CMK (cell line): ENCODE data around the gene MYO16.
A peak's percentile ranks its signal among the peaks of the same experiment; 100 is the strongest.
"Not testable (repeated sequence)": the region's sequence is repeated elsewhere in the genome, so short reads cannot be mapped to it uniquely, and the experiment has no call there.

Experiments
- DNase-seq: peaks from one replicate; pipeline ENCODE4 v3.0.0-alpha.2; 2010; ENCODE audit warnings: low read depth

MYO16 gene

DNA sequence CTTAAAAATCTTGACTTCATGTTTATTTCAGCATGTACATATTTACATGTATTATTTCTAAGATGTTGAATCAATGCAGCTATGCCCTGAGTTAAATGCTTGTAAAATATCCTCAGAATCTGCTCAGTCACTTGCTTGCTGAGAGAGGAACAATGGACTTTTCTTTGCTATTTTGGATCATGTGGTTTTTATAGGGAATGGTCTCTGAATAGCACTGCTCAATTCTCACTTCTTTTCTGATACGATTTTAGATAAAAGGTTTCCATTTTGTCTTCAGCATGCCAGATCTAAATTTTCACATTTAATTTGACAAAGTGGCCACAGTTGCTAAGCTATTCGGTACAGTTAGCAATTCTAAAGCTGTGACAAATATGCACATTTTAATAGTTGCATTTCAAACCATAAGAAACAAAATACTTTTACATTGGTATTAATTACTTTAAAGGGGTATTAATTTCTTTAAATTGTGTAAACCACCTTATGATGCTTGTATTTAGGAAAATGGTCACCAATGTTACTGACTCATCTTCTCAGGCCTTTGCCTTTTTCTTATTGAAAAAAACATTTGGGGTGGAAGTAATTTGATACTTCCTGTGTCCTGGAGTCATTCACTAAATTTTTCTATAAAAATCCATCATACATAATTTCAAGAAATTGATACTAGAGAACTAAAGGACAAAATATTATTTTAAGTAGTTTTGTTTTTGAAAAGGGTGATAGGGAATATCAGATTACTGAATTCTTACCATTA, 113.5 kb downstream of the MYO16 start:
- DNase-seq = no peak

DNA sequence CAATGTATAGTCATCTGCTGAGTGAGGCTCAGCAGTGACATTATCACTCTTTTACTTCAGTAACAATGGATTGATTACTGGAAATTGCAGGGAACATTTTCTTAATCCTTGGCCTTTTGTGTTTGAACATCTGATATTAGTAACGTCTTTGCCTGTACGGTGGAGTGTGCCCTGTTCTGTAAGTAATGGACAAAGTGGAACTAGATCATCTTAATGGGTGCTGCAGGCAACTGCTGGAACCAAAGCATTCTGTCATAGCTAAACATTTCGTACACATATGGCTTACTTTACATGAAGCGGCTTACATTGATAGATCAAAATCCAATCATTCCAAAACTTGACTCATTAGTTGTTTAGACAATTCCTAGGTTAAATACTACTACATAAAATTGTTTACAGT, 114.1 kb downstream of the MYO16 start:
- DNase-seq = no peak

DNA sequence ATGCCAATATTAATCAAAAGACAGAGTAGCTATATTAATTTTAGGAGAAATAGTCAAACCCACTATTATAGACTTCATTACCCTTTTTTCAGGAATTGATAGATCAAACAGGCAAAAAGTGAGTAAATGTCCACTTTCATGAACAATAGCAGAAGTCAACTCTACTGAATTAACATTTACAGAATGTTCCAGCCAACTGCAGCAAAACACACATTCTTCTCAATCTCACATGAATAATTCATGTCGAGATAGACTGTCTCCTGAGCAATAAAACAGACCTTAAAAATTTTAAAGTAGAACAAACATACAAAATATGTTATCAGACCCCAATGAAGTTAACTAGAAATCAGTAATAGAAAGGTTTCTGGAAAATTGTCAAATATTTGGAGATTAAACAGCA, 118.4 kb downstream of the MYO16 start:
- no peak for DNase-seq

DNA sequence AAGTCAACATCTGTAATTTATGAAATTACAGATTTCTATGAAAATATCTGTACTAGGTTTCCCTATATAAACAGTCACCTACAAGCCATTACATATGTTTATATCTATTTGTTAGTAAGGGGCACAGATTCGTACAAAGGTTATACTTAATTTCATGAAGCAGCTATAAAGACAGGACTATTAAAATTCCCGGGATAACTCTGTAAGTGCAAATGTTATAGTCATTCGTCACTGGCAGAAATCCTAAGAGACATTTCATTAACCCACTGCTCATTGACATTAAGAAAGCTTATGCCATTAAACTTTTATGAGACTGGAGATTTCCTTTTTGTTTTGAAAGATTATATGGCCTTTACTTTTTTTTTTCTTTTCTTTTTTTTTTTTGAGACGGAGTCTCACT, 122.9 kb downstream of the MYO16 start:
- DNase-seq = no peak

- no peak for DNase-seq
Measured at GRCh38 chr13:108755083-108755482, 125.7 kb downstream of the MYO16 start.

- DNase-seq = no peak
Measured at GRCh38 chr13:108760129-108760528, 130.7 kb downstream of the MYO16 start.

DNA sequence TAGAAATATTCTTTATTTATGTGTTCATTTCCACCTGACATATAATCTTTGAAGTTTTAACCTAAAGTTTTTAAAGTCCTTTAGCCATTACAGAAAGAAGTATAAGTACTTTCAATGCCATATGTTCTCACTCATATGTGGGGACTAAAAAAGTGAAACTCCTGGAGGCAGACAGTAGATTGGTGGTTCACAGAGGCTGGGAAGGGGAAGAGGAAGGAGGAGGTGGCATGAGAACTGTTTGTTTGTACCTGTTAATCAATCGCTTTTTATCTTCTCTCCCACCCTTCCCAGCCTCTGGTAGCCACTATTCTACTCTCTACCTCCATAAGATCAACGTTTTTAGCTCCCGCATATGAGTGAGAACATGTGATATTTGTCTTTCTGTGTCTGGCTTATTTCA, 131.1 kb downstream of the MYO16 start:
- no peak for DNase-seq

GRCh38 chr13:108768035-108768434, 138.6 kb downstream of the MYO16 start:
- no peak for DNase-seq

DNA sequence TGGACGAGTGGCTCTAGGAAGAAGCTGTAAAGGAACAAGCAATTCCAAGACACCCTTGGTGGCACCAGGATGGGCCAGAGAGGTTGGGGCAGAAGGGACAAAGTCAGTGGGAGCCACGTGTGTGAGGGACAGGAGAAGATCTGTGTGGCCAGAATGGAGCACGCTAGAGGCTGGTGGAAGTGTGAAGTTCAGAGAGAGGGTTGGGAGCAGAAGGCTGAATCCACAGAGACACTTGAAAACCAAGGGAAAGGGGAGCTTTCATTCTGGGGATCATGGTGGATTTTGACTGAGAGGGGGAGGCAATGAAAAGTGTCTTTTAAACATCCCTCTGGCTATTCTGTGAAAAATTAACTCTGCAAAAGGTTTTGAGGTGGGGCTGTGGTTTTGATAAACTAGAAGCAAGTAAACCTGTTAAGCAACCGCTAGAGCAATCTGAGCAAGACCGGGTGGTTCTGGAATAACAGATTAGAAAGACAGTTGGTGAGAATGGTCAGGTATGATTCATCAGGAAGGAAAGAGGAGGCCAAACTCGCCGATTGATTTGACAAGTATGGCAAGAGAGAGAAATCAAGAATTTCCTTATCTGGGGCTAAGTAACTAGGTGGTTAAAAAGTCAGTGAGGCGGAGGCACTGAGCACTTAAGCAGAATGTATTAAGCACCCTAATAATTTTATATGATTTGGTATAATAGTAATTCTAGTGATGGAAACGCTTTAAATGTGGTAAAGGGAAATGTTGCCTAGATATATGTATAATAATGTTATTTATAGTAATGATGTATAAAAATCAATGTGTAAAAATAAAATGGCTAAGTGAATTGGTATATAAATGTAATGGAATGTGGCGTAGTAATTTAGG, 140.0 kb downstream of the MYO16 start:
- peak; percentile 51 for DNase-seq

- DNase-seq = no peak
Measured at GRCh38 chr13:108775597-108775996, 146.2 kb downstream of the MYO16 start.

DNA sequence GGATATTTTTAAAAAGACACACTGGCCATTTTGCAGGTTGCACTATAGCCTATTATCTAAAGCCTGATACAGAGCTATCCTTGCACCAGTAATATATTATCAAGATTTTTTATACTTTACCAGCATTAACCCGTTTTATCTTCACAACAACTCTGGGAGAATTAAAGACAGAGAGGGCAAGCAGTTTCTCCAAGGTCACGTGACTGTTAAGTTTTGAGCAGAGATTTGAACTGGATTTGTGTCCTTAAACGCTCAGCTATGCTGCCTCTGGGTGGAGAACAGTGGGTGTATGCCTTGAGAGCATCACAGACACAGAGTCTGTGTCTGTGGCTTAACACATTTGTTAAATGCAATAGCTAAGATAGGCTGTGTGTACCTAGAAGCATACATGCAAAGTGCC, 147.2 kb downstream of the MYO16 start:
- DNase-seq = no peak

DNA sequence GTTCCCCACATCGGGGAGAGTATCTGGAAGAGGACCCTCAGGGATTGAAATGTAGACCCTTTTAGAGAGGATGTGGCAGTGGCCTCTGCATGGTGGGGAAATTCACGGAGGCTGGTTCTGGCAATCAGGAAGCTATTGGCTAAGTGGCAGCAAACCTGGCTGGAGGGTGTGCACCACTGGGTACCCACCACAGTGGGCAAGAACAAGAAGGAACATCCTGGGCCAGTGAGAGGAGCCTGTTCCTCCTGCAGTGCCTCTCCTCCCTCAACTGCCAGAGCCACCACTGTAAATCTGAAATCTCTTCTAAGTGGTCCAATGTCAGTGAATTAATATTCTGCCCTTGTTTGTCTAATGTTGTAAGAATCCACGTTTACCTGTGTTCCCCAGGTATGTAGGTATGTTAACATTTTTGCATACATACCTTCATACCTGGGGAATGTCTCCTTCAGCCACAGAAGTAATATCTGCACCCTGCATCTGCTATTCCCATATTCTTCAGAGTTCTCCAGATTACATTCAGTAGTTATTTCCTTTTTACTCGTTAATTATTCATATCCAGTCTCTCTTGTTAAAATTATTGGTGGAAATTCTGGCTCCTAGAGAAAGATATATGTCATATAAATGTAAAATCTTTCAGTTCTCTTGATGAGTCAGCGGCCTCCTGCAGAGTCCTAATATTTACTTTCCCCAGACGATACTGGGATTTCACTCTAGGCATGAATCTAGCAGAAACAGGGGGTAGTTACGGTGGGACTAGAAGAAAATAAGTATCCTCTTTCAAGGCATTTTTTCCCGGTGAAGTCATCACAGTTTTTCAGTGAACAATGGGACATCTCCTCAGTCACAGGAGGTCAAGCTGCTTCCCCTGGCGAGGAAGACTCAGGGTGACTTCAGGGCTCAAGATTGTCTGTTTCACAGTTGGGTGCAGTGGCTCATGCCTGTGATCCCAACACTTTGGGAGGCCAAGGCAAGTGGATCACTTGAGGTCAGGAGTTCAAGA, 148.3 kb downstream of the MYO16 start:
- DNase-seq = no peak

GRCh38 chr13:108779308-108779707, 149.9 kb downstream of the MYO16 start:
- DNase-seq = no peak

- no peak for DNase-seq
Measured at GRCh38 chr13:108780706-108781105, 151.3 kb downstream of the MYO16 start.

- no peak for DNase-seq
Measured at GRCh38 chr13:108781312-108781711, 151.9 kb downstream of the MYO16 start.

- DNase-seq = not testable (repeated sequence)
Measured at GRCh38 chr13:108782480-108782879, 153.1 kb downstream of the MYO16 start.

- DNase-seq = no peak
Measured at GRCh38 chr13:108785844-108786243, 156.4 kb downstream of the MYO16 start.

GRCh38 chr13:108786456-108787200, 157.2 kb downstream of the MYO16 start:
- no peak for DNase-seq

GRCh38 chr13:108787700-108788414, 158.4 kb downstream of the MYO16 start:
- DNase-seq = no peak

DNA sequence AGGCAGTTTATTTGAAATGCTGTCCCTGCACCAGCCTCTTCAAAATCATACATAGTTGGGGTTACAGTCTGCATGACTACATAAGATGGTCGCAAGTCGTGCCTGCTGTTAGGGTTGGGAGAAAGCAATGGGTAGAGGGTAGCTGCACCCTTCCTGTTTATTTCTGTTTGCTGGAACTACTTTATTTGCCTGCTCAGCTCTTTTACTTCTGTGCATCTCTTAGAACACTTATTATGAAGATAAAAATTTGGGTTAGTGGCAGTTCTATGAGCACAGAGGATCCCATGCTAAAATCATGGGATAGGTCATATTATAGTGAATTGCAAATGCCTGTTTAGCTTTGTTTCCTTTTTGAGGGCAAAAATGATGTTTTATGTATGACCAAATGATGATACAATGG, 160.1 kb downstream of the MYO16 start:
- no peak for DNase-seq

DNA sequence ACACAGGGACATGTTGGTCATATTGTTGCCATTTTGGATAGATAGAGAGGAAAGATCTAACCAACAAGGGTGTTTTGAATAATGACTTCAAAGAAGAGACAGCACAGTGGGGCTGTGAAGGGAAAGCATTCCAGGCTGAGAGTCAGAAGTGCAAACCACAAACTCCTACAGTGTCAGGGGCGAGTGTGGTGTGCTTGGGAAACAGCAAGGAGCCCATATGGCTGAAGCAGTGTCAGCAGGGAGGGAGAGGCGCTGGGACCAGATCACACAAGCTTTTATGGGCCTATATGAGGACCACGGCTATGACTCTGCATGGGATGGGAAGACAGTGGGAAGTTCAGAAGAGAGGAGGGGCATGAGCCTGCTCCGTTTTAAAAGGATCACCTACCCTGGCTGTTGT, 166.4 kb downstream of the MYO16 start:
- DNase-seq = no peak
